ENCODE measurements around the gene HIP1R.
"Not testable (repeated sequence)": the region's sequence is repeated elsewhere in the genome, so short reads cannot be mapped to it uniquely, and the experiment has no call there.

The HIP1R gene

DNA sequence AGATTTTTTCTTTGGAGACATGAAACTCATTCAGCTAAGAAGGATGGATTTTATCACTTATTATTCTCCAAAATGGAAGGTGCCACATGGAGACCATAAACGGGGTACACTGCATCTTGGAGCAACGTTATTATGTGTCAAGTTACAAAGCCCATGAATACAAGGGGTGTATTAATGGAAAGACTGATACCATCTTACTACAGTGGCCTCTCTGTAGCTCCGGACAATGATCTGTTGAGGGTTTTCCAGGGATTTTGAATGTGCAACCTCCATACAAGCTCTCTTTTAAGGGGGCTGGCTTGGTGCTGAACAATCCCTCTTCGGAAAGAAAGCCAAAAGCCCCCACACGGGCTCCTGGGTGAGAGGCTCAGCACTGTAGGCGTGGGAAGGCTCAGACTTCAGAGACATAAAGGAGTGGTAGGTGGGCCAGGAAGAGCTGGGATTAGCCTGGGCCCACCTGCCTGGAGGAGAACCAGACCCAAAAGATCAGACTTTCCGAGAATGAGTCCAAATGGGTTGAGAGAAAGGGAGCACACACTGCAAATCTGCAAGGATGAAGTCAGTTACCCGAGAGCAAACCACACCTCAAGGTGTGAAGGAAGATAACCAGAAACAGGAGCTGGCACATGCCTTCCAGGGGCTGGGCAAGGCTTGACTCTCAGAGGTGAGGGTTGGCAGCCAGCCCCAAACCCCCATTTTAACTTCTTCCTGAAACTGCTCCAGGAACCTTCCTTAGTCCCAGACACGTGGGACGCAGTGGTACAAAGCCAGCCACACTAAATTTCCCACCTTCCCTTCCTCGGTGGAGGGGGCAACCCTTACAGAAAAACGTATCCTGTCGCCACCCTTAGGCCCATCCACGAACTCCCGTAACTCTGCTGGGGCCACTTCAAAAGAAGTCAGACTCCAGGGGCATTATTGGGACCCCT lies 59.2 kb downstream of the HIP1R start:
- no peak for DNase-seq

DNA sequence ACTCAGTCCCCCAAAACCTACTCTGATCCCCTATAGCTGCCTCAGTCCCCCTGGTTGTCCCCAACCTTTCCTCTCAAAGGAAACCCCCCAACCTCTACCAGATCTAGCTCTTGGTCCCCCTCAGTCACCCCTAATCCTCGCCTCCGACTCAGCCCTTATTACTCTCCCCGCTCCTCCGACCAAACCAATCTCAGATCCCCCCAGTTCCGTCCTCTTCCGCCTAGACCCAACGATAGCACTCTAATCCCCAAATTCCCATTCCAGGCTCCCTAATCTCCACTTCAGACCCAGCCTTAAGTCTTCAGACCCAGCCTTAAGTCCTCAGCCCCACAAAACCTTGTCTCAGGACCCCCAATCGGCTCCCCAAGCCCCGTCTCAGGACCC lies 60.1 kb downstream of the HIP1R start:
- no peak for DNase-seq

- DNase-seq = no peak
Measured at GRCh38 chr12:122895704-122896636, 60.7 kb downstream of the HIP1R start, which contains the start of gene VPS37B. VPS37B (minus strand) TSS chr12:122896124; CDS start chr12:122896062, 62 bp downstream.

- no peak for DNase-seq
Measured at GRCh38 chr12:122896662-122897061, 61.4 kb downstream of the HIP1R start.

DNA sequence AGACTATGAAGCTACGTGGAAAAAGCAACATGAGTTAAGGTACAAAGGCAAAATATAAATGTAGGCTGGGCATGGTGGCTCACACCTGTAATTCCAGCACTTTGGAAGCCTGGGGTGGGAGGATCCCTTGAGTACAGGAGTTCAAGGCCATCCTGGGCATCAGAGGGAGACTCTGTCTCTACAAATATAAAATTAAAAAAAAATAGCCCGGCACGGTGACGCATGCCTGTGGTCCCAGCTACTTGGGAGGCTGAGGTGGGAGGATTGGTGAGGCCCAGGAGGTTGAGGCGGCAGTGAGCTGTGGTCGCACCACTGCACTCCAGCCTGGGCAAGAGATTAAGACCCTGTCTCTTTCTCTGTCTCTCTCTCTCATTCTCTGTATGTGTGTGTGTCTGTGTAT lies 64.6 kb downstream of the HIP1R start:
- DNase-seq = no peak

GRCh38 chr12:122902854-122903692 lies 67.8 kb downstream of the HIP1R start:
- DNase-seq = no peak

- no peak for DNase-seq
Measured at GRCh38 chr12:122903693-122904034, 68.4 kb downstream of the HIP1R start.

DNA sequence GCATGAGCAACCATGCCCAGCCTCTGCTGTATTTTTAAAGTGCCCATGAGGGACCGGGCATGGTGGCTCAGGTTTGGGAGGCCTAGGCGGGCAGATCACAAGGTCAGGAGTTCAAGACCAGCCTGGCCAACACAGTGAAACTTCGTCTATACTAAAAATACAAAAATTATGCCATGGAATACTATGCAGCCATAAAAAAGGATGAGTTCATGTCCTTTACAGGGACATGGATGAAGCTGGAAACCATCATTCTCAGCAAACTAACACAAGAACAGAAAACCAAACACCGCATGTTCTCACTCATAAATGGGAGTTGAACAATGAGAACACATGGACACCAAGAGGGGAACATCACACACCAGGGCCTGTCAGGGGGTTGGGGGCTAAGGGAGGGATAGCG lies 70.0 kb downstream of the HIP1R start:
- DNase-seq = not testable (repeated sequence)

GRCh38 chr12:122908915-122909314 lies 73.7 kb downstream of the HIP1R start:
- DNase-seq = no peak

DNA sequence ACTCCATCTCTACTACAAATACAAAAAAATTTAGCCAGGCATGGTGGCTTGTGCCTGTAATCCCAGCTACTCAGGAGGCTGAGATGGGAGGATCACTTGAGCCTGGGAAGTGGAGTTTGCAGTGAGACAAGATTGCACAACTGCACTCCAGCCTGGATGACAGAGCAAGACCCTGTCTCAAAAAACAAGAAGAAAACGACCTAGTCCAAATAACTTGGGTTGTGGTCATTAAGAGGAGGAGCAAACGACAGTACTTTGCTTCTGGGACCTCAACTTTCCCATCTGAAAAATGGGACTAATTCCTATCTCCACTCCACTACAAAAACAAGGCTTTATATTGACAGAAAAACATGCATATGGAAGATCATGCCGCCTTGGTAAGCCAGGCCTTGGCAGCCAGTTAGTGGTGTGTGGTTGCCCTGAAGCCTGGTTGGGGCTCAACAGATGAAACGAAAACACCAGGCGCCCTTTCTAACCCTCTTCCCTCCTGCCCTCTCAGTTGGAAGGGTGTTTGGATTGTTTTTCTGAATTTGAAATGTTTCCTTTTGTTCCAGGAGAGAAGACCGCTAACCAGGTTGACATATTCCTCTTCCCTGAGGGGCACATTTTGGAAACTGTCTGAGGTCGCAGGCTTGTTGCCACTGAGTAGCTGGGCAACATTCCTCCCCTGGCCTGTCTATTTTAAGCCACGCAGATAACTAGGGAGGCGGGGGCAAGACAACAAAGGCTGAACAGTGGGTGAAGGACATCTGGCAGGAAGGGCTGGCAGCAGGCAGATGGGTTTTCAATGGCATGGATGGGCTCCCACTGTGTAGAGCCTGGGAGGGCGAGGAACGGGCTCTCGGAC lies 74.4 kb downstream of the HIP1R start:
- DNase-seq = no peak
